ENCODE results near the gene CHSY3.

DNA sequence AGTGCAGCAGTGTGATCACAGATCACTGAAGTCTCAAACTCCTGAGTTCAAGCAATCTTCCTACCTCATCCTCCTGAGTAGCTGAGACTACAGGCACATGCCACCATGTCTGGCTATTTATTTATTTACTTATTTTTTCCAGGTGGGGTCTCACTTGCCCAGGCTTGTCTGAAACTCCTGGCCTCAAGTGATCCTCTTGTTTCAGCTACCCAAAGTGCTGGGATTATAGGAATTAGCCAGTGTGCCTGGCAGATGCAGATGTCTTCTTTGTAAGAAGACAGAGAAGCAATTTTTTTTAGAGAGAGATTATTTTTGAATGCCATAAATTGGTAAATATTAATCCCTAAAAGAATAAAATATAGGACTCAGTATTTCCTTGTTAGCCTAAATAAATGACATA, 54.3 kb downstream of the CHSY3 start:
- TF ChIP-seq EP300 (conservative IDR thresholded peaks at IDR 0.05; ENCODE audit: poor library complexity, severe bottlenecking) (no peak), SMC3 (conservative IDR thresholded peaks at IDR 0.05; ENCODE audit: poor library complexity) (no peak), POLR2AphosphoS5 (IDR thresholded peaks at IDR 0.05) (no peak), EZH2 (IDR thresholded peaks at IDR 0.05; ENCODE audit: borderline replicate concordance, insufficient read depth, low read length, poor library complexity, severe bottlenecking) (no peak)
- TF ChIP-seq, protein P1, sequence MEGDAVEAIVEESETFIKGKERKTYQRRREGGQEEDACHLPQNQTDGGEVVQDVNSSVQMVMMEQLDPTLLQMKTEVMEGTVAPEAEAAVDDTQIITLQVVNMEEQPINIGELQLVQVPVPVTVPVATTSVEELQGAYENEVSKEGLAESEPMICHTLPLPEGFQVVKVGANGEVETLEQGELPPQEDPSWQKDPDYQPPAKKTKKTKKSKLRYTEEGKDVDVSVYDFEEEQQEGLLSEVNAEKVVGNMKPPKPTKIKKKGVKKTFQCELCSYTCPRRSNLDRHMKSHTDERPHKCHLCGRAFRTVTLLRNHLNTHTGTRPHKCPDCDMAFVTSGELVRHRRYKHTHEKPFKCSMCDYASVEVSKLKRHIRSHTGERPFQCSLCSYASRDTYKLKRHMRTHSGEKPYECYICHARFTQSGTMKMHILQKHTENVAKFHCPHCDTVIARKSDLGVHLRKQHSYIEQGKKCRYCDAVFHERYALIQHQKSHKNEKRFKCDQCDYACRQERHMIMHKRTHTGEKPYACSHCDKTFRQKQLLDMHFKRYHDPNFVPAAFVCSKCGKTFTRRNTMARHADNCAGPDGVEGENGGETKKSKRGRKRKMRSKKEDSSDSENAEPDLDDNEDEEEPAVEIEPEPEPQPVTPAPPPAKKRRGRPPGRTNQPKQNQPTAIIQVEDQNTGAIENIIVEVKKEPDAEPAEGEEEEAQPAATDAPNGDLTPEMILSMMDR (IDR thresholded peaks at IDR 0.05; ENCODE audit: poor library complexity, severe bottlenecking), result no peak
- TF ChIP-seq, protein P2, sequence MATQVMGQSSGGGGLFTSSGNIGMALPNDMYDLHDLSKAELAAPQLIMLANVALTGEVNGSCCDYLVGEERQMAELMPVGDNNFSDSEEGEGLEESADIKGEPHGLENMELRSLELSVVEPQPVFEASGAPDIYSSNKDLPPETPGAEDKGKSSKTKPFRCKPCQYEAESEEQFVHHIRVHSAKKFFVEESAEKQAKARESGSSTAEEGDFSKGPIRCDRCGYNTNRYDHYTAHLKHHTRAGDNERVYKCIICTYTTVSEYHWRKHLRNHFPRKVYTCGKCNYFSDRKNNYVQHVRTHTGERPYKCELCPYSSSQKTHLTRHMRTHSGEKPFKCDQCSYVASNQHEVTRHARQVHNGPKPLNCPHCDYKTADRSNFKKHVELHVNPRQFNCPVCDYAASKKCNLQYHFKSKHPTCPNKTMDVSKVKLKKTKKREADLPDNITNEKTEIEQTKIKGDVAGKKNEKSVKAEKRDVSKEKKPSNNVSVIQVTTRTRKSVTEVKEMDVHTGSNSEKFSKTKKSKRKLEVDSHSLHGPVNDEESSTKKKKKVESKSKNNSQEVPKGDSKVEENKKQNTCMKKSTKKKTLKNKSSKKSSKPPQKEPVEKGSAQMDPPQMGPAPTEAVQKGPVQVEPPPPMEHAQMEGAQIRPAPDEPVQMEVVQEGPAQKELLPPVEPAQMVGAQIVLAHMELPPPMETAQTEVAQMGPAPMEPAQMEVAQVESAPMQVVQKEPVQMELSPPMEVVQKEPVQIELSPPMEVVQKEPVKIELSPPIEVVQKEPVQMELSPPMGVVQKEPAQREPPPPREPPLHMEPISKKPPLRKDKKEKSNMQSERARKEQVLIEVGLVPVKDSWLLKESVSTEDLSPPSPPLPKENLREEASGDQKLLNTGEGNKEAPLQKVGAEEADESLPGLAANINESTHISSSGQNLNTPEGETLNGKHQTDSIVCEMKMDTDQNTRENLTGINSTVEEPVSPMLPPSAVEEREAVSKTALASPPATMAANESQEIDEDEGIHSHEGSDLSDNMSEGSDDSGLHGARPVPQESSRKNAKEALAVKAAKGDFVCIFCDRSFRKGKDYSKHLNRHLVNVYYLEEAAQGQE (IDR thresholded peaks at IDR 0.05; ENCODE audit: borderline replicate concordance), result no peak

Measured in neural cell (in vitro differentiated cells).